ENCODE data around the gene PLXNA4. TPM values are rescaled to one million over a fixed set of nuclear protein-coding genes. Genes with fewer than 3 reads are reported as not detected.

PLXNA4 gene
- total and polyA plus RNA-seq, 2 donors (not counting 1 experiment from before 2014, with no cell fraction given): not detected

GRCh38 chr7:132258231-132258630 lies 318.0 kb downstream of the PLXNA4 start:
- H3K4me1 Mint-ChIP-seq: no peaks in the 10 kb centered on the region
- no peaks in the 10 kb centered on the region for H3K79me2 ChIP-seq (ENCODE audit: control insufficient read depth, insufficient read depth, low read length)
- H3K9me3 ChIP-seq (ENCODE audit: control extremely low read depth in 1 of 3, control insufficient read depth in 2 of 3, insufficient read depth in 1 of 3, low read length in 2 of 3): no peaks in the 10 kb centered on the region
- H3K4me3 Mint-ChIP-seq: no peak overlapping the region
- H4K20me1 ChIP-seq (ENCODE audit: control insufficient read depth, insufficient read depth, low read length, poor library complexity, severe bottlenecking): no peaks in the 10 kb centered on the region
- no peak overlapping the region for H2AFZ ChIP-seq (ENCODE audit: insufficient read depth, low read depth, low read length, poor library complexity, severe bottlenecking)
- no peaks in the 10 kb centered on the region for H3K27me3 ChIP-seq (replicated peaks in 1 of 4; ENCODE audit: control extremely low read depth in 1 of 4, control insufficient read depth in 3 of 4, insufficient read depth in 4 of 4, low read length in 3 of 4)
- H3K9me3 Mint-ChIP-seq (ENCODE audit: insufficient read depth): no peaks in the 10 kb centered on the region
- no peak overlapping the region for H3K4me3 ChIP-seq (ENCODE audit: control extremely low read depth in 1 of 5, extremely low read depth in 1 of 5, insufficient read depth in 1 of 5, low read depth in 2 of 5, low read length in 4 of 5)
- no peaks in the 10 kb centered on the region for H3K4me1 ChIP-seq (ENCODE audit: control insufficient read depth in 2 of 2, insufficient read depth in 2 of 2, low read length in 2 of 2)
- no peak for ATAC-seq (ENCODE audit: low read depth)
- CTCF ChIA-PET: no interaction called here
- H3K4me2 ChIP-seq (replicated peaks; ENCODE audit: low read depth, low read length, poor library complexity, severe bottlenecking): no peak overlapping the region
- POLR2A ChIA-PET: no interaction called here
- DNase-seq: no peak
- no peak overlapping the region for H3K9ac ChIP-seq (ENCODE audit: low read length)
- TF ChIP-seq EZH2 (IDR thresholded peaks at IDR 0.05; ENCODE audit: borderline replicate concordance, insufficient read depth, low read depth, low read length, poor library complexity, severe bottlenecking) (no peak), CTCF (IDR thresholded peaks at IDR 0.05) (no peak)
- intact Hi-C loops (cut with micrococcal nuclease): no loop called here
- H3K27ac Mint-ChIP-seq: no peak overlapping the region
- peaks cover 14% of the 10 kb centered on the region for H3K27me3 Mint-ChIP-seq
- H3K36me3 ChIP-seq (replicated peaks in 1 of 2; ENCODE audit: control extremely low read depth in 1 of 2, control insufficient read depth in 1 of 2, extremely low read depth in 1 of 2, insufficient read depth in 2 of 2, low read length in 1 of 2): no peaks in the 10 kb centered on the region
- H3K27ac ChIP-seq (ENCODE audit: low read length in 2 of 2): no peak overlapping the region
- WGBS (ENCODE audit: insufficient coverage): 100% methylated on average over 4 of the region's 7 CpGs

- Mint-ChIP-seq H3K4me1 (no peaks in the 10 kb centered on the region), H3K4me3 (no peak overlapping the region), H3K27ac (no peak overlapping the region), H3K9me3 (ENCODE audit: insufficient read depth) (no peaks in the 10 kb centered on the region), H3K27me3 (peaks cover 12% of the 10 kb centered on the region)
- 100% methylated on average over 1 of the region's 1 CpG for WGBS (ENCODE audit: insufficient coverage)
- Histone ChIP-seq H3K9me3 (ENCODE audit: control extremely low read depth in 1 of 3, control insufficient read depth in 2 of 3, insufficient read depth in 1 of 3, low read length in 2 of 3) (no peaks in the 10 kb centered on the region), H3K36me3 (replicated peaks in 1 of 2; ENCODE audit: control extremely low read depth in 1 of 2, control insufficient read depth in 1 of 2, extremely low read depth in 1 of 2, insufficient read depth in 2 of 2, low read length in 1 of 2) (no peaks in the 10 kb centered on the region), H3K4me2 (replicated peaks; ENCODE audit: low read depth, low read length, poor library complexity, severe bottlenecking) (no peak overlapping the region), H4K20me1 (ENCODE audit: control insufficient read depth, insufficient read depth, low read length, poor library complexity, severe bottlenecking) (no peaks in the 10 kb centered on the region), H3K27me3 (replicated peaks in 1 of 4; ENCODE audit: control extremely low read depth in 1 of 4, control insufficient read depth in 3 of 4, insufficient read depth in 4 of 4, low read length in 3 of 4) (no peaks in the 10 kb centered on the region), H3K4me3 (ENCODE audit: control extremely low read depth in 1 of 5, extremely low read depth in 1 of 5, insufficient read depth in 1 of 5, low read depth in 2 of 5, low read length in 4 of 5) (no peak overlapping the region), H3K4me1 (ENCODE audit: control insufficient read depth in 2 of 2, insufficient read depth in 2 of 2, low read length in 2 of 2) (no peaks in the 10 kb centered on the region), H3K79me2 (ENCODE audit: control insufficient read depth, insufficient read depth, low read length) (no peaks in the 10 kb centered on the region), H2AFZ (ENCODE audit: insufficient read depth, low read depth, low read length, poor library complexity, severe bottlenecking) (no peak overlapping the region), H3K27ac (ENCODE audit: low read length in 2 of 2) (no peak overlapping the region), H3K9ac (ENCODE audit: low read length) (no peak overlapping the region)
- TF ChIP-seq CTCF (IDR thresholded peaks at IDR 0.05): no peak
- no peak for TF ChIP-seq EZH2 (IDR thresholded peaks at IDR 0.05; ENCODE audit: borderline replicate concordance, insufficient read depth, low read depth, low read length, poor library complexity, severe bottlenecking)
- ChIA-PET CTCF (no interaction called here), POLR2A (no interaction called here)
- DNase-seq (no peak), ATAC-seq (ENCODE audit: low read depth) (no peak)
- intact Hi-C loops (cut with micrococcal nuclease): no loop called here
Measured at GRCh38 chr7:132257253-132257652, 319.0 kb downstream of the PLXNA4 start.

Measured in B cell (primary cell).